CD4-positive, CD25-positive, alpha-beta regulatory T cell (primary cell): ENCODE data around the gene ANKRD22. TPM values are rescaled to one million over a fixed set of nuclear protein-coding genes. Genes with fewer than 3 reads are reported as not detected.
A peak's percentile ranks its signal among the peaks of the same experiment; 100 is the strongest.

Experiments
- ATAC-seq, 2 donors: fragments of 150-1000 bp; cut with Tn5 transposase; one replicate each; pipeline ENCODE4 v1.10.0; 2021; ENCODE audit warnings: low read depth in 2 of 2, moderate number of reproducible peaks in 2 of 2, moderate library complexity in 1 of 2
- DNase-seq, 3 donors: peaks; one replicate each; pipeline versions ENCODE4 v3.0.0 to v3.0.0-alpha.2; 2012 to 2022; ENCODE audit warnings: mixed read lengths in 1 of 3
- H3K27ac ChIP-seq: one replicate; pipeline ENCODE4 v1.7.0; 2013; ENCODE audit warnings: mild to moderate bottlenecking, low read length; ENCODE audit not compliant: insufficient read depth, poor library complexity, severe bottlenecking
- H3K27me3 ChIP-seq: one replicate; pipeline ENCODE4 v1.7.0; 2013; ENCODE audit warnings: low read length; ENCODE audit not compliant: control insufficient read depth, insufficient read depth
- H3K36me3 ChIP-seq: one replicate; pipeline ENCODE4 v1.7.0; 2013; ENCODE audit warnings: mild to moderate bottlenecking, low read length, moderate library complexity; ENCODE audit not compliant: control insufficient read depth, insufficient read depth
- H3K4me1 ChIP-seq: 2 replicates; pipeline ENCODE4 v1.7.0; 2013; ENCODE audit warnings: mild to moderate bottlenecking, low read length; ENCODE audit not compliant: insufficient read depth, control insufficient read depth, poor library complexity, severe bottlenecking
- H3K4me3 ChIP-seq: one replicate; pipeline ENCODE4 v1.7.0; 2013; ENCODE audit warnings: low read depth, mild to moderate bottlenecking, low read length, moderate library complexity
- H3K9me3 ChIP-seq, 2 experiments: 1 replicate in 1 of 2; 2 replicates in 1 of 2; pipeline ENCODE4 v1.7.0; 2013; ENCODE audit warnings: low read length in 2 of 2, mild to moderate bottlenecking in 1 of 2, moderate library complexity in 1 of 2; ENCODE audit not compliant: control insufficient read depth in 2 of 2
- H3K27ac Mint-ChIP-seq, 3 donors: one replicate each; pipeline ENCODE4 v1.8.0; 2020 to 2022; ENCODE audit warnings: mild to moderate bottlenecking in 3 of 3, mixed read lengths in 3 of 3, moderate library complexity in 2 of 3
- H3K27me3 Mint-ChIP-seq: one replicate; pipeline ENCODE4 v1.8.0; 2022; ENCODE audit warnings: mild to moderate bottlenecking, mixed read lengths
- H3K36me3 Mint-ChIP-seq: one replicate; pipeline ENCODE4 v1.8.0; 2020; ENCODE audit warnings: mixed read lengths
- H3K4me1 Mint-ChIP-seq, 4 donors: one replicate each; pipeline ENCODE4 v1.8.0; 2020 to 2022; ENCODE audit warnings: mixed read lengths in 4 of 4, mild to moderate bottlenecking in 1 of 4
- H3K4me3 Mint-ChIP-seq, 4 donors: one replicate each; pipeline ENCODE4 v1.8.0; 2020 to 2022; ENCODE audit warnings: mild to moderate bottlenecking in 4 of 4, mixed read lengths in 4 of 4, moderate library complexity in 3 of 4
- H3K9me3 Mint-ChIP-seq, 7 donors: one replicate each; pipeline ENCODE4 v1.8.0; 2020 to 2022; ENCODE audit warnings: mixed read lengths in 7 of 7, mild to moderate bottlenecking in 3 of 7, moderate library complexity in 2 of 7
- polyA plus RNA-seq, 4 donors: library from polyadenylated mRNA; unstranded; fragments of 300-500 nt; fragmentation: Illumina TruSeq; gene quantifications; one replicate each; pipeline ENCODE4 v1.2.3, GENCODE V29; 2021
- total RNA-seq: library from RNA; stranded (reverse); gene quantifications from one replicate; pipeline ENCODE4 v1.2.3, GENCODE V29; 2022

Gene ANKRD22
- total and polyA plus RNA-seq, 5 donors from 2014 or later: 0.10 to 0.20 (median 0.18) TPM; not detected in 1

- Histone ChIP-seq H3K36me3 (no peaks in the 10 kb centered on the region), H3K9me3 (no peaks in the 10 kb centered on the region), H3K27me3 (no peaks in the 10 kb centered on the region), H3K27ac (no peak overlapping the region), H3K4me3 (no peak overlapping the region), H3K4me1 (peaks cover 8% of the 10 kb centered on the region)
- ATAC-seq (no peak), DNase-seq (no peak)
- H3K27me3 Mint-ChIP-seq: peaks cover 15% of the 10 kb centered on the region
- H3K4me1 Mint-ChIP-seq: peaks cover 11 to 24% (median 14%) of the 10 kb centered on the region in 4 donors
- no peak overlapping the region for H3K27ac Mint-ChIP-seq
- peaks cover 0 to 4% (median 0%) of the 10 kb centered on the region in 7 donors for H3K9me3 Mint-ChIP-seq
- peak overlapping the region in 1 of 4 donors; percentile 29 for H3K4me3 Mint-ChIP-seq
- H3K36me3 Mint-ChIP-seq: no peaks in the 10 kb centered on the region
These were observed 23.4 kb upstream of the ANKRD22 start for GRCh38 chr10:88875081-88875480.

GRCh38 chr10:88874281-88874680, 22.6 kb upstream of the ANKRD22 start:
- Mint-ChIP-seq H3K4me3 (no peak overlapping the region), H3K4me1 (peaks cover 6 to 17% (median 10%) of the 10 kb centered on the region in 4 donors), H3K36me3 (no peaks in the 10 kb centered on the region), H3K27ac (no peak overlapping the region), H3K9me3 (peaks cover 0 to 4% (median 0%) of the 10 kb centered on the region in 7 donors), H3K27me3 (peaks cover 10% of the 10 kb centered on the region)
- ATAC-seq: no peak
- Histone ChIP-seq H3K9me3 (no peaks in the 10 kb centered on the region), H3K4me1 (peaks cover 1% of the 10 kb centered on the region), H3K27ac (no peak overlapping the region), H3K27me3 (no peaks in the 10 kb centered on the region), H3K4me3 (no peak overlapping the region), H3K36me3 (no peaks in the 10 kb centered on the region)
- DNase-seq: no peak

GRCh38 chr10:88873757-88874156, 22.1 kb upstream of the ANKRD22 start:
- DNase-seq (no peak), ATAC-seq (no peak)
- peaks cover 5 to 11% (median 7%) of the 10 kb centered on the region in 4 donors for H3K4me1 Mint-ChIP-seq
- Histone ChIP-seq H3K4me1 (no peaks in the 10 kb centered on the region), H3K36me3 (no peaks in the 10 kb centered on the region), H3K27ac (no peak overlapping the region), H3K4me3 (no peak overlapping the region), H3K27me3 (no peaks in the 10 kb centered on the region), H3K9me3 (no peaks in the 10 kb centered on the region)
- peaks cover 0 to 4% (median 0%) of the 10 kb centered on the region in 7 donors for H3K9me3 Mint-ChIP-seq
- H3K27me3 Mint-ChIP-seq: peaks cover 10% of the 10 kb centered on the region
- no peak overlapping the region for H3K27ac Mint-ChIP-seq
- H3K4me3 Mint-ChIP-seq: no peak overlapping the region
- no peaks in the 10 kb centered on the region for H3K36me3 Mint-ChIP-seq

GRCh38 chr10:88870089-88870488, 18.4 kb upstream of the ANKRD22 start:
- no peak overlapping the region for H3K27ac ChIP-seq
- DNase-seq (no peak), ATAC-seq (no peak)
- H3K9me3 ChIP-seq: no peaks in the 10 kb centered on the region
- Mint-ChIP-seq H3K27me3 (peaks cover 13% of the 10 kb centered on the region), H3K4me3 (no peak overlapping the region), H3K4me1 (no peaks in the 10 kb centered on the region), H3K27ac (no peak overlapping the region), H3K9me3 (peaks cover 0 to 4% (median 0%) of the 10 kb centered on the region in 7 donors), H3K36me3 (no peaks in the 10 kb centered on the region)
- no peaks in the 10 kb centered on the region for H3K36me3 ChIP-seq
- no peak overlapping the region for H3K4me3 ChIP-seq
- no peaks in the 10 kb centered on the region for H3K27me3 ChIP-seq
- H3K4me1 ChIP-seq: no peaks in the 10 kb centered on the region

DNA sequence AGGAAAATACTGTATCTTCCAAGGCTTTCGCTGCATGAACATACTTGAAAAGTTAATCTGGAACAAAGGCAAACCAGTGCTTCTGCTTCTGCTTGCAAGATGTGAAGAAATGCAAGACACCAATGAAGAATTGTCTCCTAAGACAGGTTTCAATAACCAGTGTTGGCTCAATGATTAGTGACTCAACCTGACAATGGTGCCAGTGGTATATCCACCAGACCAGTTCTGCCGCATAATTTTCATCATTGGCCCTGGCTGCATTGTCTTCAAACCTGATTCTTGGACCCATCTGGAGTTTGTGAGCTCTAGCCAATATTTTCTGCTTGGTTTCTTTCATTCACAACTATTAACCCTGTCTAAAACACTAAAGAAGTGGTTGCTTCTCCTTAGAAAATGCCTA, 14.8 kb upstream of the ANKRD22 start:
- no peaks in the 10 kb centered on the region for H3K4me1 Mint-ChIP-seq
- H3K27me3 Mint-ChIP-seq: peaks cover 14% of the 10 kb centered on the region
- ATAC-seq (no peak), DNase-seq (no peak)
- Histone ChIP-seq H3K36me3 (no peaks in the 10 kb centered on the region), H3K9me3 (no peaks in the 10 kb centered on the region), H3K27me3 (no peaks in the 10 kb centered on the region), H3K4me3 (no peak overlapping the region), H3K4me1 (no peaks in the 10 kb centered on the region), H3K27ac (no peak overlapping the region)
- no peaks in the 10 kb centered on the region for H3K36me3 Mint-ChIP-seq
- no peak overlapping the region for H3K27ac Mint-ChIP-seq
- no peak overlapping the region for H3K4me3 Mint-ChIP-seq
- H3K9me3 Mint-ChIP-seq: peaks cover 0 to 4% (median 0%) of the 10 kb centered on the region in 7 donors

- Mint-ChIP-seq H3K36me3 (no peaks in the 10 kb centered on the region), H3K4me3 (no peak overlapping the region), H3K27me3 (peaks cover 10% of the 10 kb centered on the region), H3K9me3 (no peaks in the 10 kb centered on the region), H3K4me1 (no peaks in the 10 kb centered on the region), H3K27ac (no peak overlapping the region)
- ATAC-seq (no peak), DNase-seq (peak in 1 of 3 donors; percentile 47)
- Histone ChIP-seq H3K27ac (no peak overlapping the region), H3K4me3 (no peak overlapping the region), H3K4me1 (no peaks in the 10 kb centered on the region), H3K27me3 (no peaks in the 10 kb centered on the region), H3K36me3 (no peaks in the 10 kb centered on the region), H3K9me3 (no peaks in the 10 kb centered on the region)
These were observed 13.7 kb upstream of the ANKRD22 start for GRCh38 chr10:88865281-88865876.

DNA sequence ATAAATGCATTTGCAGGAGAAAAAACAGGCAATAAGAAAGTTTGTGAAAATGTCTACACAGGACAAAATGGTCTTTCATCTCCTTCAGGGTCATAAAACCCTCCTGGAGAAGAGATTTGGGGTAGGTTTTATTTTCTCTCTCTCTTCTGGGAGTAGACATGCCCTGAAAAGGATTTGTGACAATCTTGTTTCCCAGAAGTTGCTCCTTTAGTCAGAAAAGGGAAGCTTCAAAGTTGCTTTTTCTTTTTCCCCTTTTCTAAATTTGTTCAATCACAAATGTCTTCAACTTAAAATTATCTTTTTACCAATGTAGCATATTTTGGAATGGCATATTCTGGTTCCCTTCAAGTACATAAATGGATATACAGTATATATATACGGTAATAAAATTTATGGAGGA, 9.4 kb upstream of the ANKRD22 start:
- Mint-ChIP-seq H3K9me3 (no peaks in the 10 kb centered on the region), H3K36me3 (no peaks in the 10 kb centered on the region), H3K27ac (no peak overlapping the region), H3K4me3 (no peak overlapping the region), H3K27me3 (peaks cover 7% of the 10 kb centered on the region), H3K4me1 (peaks cover 0 to 10% (median 4%) of the 10 kb centered on the region in 4 donors)
- Histone ChIP-seq H3K4me1 (no peaks in the 10 kb centered on the region), H3K36me3 (no peaks in the 10 kb centered on the region), H3K27ac (no peak overlapping the region), H3K4me3 (no peak overlapping the region), H3K27me3 (no peaks in the 10 kb centered on the region), H3K9me3 (no peaks in the 10 kb centered on the region)
- DNase-seq: no peak
- no peak for ATAC-seq

- H3K4me3 Mint-ChIP-seq: no peak overlapping the region
- Histone ChIP-seq H3K4me3 (no peak overlapping the region), H3K27me3 (no peaks in the 10 kb centered on the region), H3K4me1 (no peaks in the 10 kb centered on the region), H3K27ac (no peak overlapping the region), H3K9me3 (no peaks in the 10 kb centered on the region), H3K36me3 (no peaks in the 10 kb centered on the region)
- H3K36me3 Mint-ChIP-seq: no peaks in the 10 kb centered on the region
- DNase-seq: peak in 1 of 3 donors; percentile 19
- no peak overlapping the region for H3K27ac Mint-ChIP-seq
- peaks cover 0 to 10% (median 4%) of the 10 kb centered on the region in 4 donors for H3K4me1 Mint-ChIP-seq
- no peak for ATAC-seq
- no peaks in the 10 kb centered on the region for H3K9me3 Mint-ChIP-seq
- H3K27me3 Mint-ChIP-seq: peaks cover 4% of the 10 kb centered on the region
These were observed 6.8 kb upstream of the ANKRD22 start for GRCh38 chr10:88858491-88858890.
